NCI-H524 (cell line): ENCODE results near the gene ASTE1.
"Not testable (repeated sequence)": the region's sequence is repeated elsewhere in the genome, so short reads cannot be mapped to it uniquely, and the experiment has no call there.

Experiments
- DNase-seq, 2 experiments: peaks; one replicate each; lab custom pipeline; 2025; lab: John Stamatoyannopoulos, UW

The ASTE1 gene

GRCh38 chr3:131009698-131010097 lies 16.9 kb downstream of the ASTE1 start:
- no peak for DNase-seq

- no peak for DNase-seq
Measured at GRCh38 chr3:131008326-131008725, 18.3 kb downstream of the ASTE1 start.

DNA sequence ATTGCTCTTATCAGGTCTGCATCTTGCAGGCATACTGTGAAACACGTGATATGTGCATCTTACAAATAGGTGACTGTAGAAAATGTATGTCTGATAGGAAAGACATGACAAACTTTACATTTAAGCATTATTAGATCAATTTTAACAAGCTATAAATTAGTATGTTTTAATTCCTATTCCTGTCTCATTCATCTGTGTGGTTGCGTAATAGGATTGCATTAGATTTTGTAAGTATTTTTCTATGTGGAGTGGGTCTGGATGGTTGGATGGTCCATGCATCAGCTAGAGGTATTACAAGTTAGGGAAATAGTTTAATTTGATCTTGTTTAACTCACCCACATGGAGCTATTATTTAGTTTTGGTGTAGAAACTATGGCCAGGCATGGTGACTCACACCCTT lies 18.8 kb downstream of the ASTE1 start:
- no peak for DNase-seq

- no peak for DNase-seq
Measured at GRCh38 chr3:131007256-131007655, 19.4 kb downstream of the ASTE1 start.

GRCh38 chr3:131004603-131005002 lies 22.0 kb downstream of the ASTE1 start:
- DNase-seq = no peak

DNA sequence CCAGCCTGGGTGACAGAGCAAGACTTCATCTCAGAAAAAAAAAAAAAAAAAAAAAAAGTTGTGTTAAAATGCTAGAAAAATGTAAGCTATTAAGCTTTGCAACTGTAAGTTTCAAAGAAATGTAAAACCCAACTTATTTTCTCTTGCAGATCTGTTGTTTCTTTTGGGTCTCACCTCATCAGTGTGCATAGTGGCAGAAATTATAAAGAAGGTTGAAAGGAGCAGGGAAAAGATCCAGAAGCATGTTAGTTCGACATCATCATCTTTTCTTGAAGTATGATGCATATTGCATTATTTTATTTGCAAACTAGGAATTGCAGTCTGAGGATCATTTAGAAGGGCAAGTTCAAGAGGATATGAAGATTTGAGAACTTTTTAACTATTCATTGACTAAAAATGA lies 25.6 kb downstream of the ASTE1 start:
- no peak for DNase-seq

DNA sequence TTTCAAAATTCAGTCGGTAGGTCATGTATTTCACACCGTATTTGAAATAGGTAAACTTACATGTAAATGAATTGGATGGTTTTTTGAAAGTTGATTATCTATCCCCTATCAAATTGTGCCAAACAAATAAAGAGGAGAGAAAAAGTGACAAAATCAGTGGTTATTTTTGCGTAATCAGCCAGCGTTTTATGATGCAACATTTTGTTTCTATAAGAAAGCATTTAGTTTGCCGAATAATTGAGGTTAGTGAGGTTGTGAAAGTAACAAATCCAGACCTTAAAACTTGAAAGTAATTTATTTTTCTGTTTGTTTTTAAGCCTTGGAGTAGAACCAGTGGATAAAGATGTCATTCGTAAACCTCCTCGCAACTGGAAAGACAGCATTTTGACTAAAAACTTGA lies 29.3 kb downstream of the ASTE1 start:
- DNase-seq = no peak

DNA sequence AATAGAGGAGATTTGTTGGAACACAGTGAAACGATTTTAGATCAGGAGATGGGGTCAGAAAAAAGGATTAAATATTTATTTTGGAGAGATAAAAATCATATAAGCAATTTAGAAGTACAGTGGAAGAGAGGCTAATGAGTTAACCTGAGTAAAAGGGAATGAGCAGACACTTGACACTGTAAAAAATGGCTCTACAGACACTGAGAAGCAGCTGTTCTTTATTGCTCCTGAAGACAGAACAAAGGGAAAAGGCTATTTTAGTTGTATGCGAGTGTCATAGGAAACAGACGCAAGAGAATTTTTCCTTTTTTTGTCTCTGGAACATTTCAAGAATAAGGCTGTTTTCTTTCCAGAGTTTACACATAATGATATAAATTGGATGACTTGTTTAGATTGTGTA lies 34.3 kb downstream of the ASTE1 start:
- DNase-seq = peak in 1 of 2 experiments; percentile 58

DNA sequence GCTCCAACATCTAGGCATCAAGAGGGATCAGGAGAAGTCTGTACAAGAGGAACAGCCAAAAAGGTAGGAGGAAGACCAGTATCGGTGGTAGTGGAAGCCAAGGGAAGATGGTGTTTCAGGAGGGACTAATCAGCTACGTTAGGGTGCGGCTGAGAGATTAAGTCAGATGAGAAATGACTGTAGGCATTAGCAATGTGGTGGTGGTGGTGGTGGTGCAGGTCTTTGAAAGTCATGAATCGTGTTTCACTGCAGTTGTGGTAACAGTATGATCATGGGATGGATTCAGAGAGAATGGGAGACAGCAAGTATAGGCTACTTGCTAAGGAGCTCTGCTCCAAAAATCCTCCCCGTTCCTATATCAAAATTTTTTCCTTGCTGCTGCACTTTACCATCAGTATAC lies 35.5 kb downstream of the ASTE1 start:
- no peak for DNase-seq

DNA sequence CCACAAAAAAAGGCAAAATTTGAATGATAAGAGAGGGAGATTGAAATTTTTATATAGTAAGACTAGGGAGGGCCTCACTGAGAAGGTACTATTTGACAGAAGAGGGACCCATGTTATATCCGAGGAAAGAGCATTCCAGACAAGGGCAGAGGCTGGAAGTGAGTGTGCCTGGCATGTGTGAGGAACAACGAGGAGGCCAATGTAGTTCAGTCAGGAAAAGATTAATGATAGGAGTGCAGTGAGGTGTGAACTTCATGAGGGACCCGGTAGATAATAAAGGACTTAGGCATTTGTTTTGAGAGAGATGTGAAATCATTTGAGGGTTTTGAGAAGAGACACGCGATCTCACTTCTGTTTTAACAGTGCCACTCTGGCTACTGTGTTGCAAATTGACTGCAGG lies 36.3 kb downstream of the ASTE1 start:
- no peak for DNase-seq

- DNase-seq = no peak
Measured at GRCh38 chr3:130981469-130981868, 45.2 kb downstream of the ASTE1 start.

- DNase-seq = no peak
Measured at GRCh38 chr3:130979117-130979516, 47.5 kb downstream of the ASTE1 start.

DNA sequence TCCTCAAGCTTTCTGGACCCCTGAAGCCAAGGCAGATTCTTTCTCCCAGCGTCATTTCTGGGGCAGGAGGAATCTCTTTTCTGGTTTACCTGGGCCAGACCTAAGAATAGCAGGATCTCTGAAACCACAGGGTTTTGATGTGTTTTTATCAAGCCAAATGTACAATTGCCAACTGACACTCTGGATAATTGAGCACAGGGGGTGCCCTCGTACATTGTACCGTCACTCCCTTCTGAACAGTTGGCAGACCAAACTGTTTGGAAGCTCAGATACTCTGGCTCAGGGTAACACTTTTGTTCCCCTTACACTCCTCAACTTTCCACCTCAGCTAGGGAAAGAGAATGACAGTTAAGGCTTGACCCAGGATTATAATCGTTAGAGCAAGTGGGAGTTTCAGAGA lies 49.9 kb downstream of the ASTE1 start:
- no peak for DNase-seq

GRCh38 chr3:130975251-130975650 lies 51.4 kb downstream of the ASTE1 start:
- DNase-seq = no peak

DNA sequence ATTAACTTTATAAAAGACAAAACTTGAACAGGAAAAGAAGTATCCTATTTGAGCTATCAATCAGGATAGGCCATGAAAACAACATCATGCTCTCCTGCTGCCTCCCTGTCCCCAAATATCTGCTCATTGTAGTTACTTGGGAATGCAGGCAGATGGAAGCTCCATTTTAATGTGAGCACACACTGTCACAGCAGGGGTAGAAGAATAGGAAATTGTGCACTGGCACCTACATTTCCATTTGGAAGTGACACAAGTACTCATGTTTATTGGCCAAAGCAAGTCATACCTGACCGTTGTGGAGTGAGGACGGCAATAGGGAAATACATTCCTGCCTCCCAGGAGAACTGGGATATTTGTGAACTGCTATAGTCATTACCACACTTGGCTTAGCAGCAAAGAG lies 52.4 kb downstream of the ASTE1 start:
- no peak for DNase-seq

GRCh38 chr3:130973406-130973805 lies 53.2 kb downstream of the ASTE1 start:
- DNase-seq = no peak

DNA sequence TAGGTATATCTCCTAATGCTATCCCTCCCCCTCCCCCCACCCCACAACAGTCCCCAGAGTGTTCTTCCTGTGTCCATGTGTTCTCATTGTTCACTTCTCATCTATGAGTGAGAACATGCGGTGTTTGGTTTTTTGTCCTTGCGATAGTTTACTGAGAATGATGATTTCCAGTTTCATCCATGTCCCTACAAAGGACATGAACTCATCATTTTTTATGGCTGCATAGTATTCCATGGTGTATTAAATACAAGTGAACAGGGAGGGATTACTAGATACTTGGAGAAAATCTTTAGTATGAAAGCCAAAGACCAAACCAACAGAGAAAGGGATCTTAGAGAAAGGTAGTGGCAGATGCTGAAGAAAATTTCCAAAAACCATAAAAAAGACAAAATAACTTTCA lies 54.0 kb downstream of the ASTE1 start:
- DNase-seq = not testable (repeated sequence)

GRCh38 chr3:130971208-130971607 lies 55.4 kb downstream of the ASTE1 start:
- DNase-seq = no peak

GRCh38 chr3:130969621-130970020 lies 57.0 kb downstream of the ASTE1 start:
- no peak for DNase-seq

DNA sequence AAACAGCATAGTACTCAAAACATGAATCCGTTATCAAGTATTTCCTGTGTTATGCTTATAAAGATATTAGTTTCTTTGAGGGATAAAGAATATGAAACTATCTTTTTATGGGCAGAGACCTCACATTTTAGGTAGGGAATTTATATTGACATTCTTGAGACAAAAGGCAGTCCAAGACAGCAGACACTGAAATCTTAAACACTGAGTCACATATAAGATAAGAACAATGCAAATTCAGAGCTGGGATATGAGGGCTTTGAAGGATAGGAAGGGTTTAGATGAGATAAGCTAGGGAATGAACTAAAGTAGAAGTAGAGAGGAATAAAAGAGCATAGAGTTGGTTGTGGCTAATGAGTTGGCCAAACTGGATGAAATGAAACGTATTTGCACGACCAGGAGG lies 58.4 kb downstream of the ASTE1 start:
- no peak for DNase-seq

- DNase-seq = no peak
Measured at GRCh38 chr3:130967281-130967680, 59.3 kb downstream of the ASTE1 start.

DNA sequence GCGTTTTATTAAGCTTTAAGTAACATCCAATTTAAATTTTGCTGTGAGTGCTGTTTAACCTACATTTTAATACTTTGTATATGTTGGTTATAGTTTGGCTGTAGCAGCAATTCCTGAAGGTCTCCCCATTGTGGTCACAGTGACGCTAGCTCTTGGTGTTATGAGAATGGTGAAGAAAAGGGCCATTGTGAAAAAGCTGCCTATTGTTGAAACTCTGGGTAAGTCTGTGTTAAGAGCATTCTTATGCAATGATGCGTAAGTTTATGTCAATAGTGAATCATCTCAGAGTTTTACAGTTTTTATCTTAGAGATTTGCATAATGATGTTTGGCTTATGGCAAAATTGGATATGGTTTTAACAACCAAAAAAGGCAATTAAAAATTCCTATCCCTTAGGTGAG lies 62.7 kb downstream of the ASTE1 start:
- DNase-seq = no peak
